ENCODE measurements around the gene CLK1. TPM values are rescaled to one million over a fixed set of nuclear protein-coding genes. Genes with fewer than 3 reads are reported as not detected.

CLK1 gene
- total and polyA plus RNA-seq, 9 of the 15 experiments (the other 6 are each of a cell fraction or from before 2014, with no cell fraction given) = 29.3 to 99.2 (median 47.0) TPM

DNA sequence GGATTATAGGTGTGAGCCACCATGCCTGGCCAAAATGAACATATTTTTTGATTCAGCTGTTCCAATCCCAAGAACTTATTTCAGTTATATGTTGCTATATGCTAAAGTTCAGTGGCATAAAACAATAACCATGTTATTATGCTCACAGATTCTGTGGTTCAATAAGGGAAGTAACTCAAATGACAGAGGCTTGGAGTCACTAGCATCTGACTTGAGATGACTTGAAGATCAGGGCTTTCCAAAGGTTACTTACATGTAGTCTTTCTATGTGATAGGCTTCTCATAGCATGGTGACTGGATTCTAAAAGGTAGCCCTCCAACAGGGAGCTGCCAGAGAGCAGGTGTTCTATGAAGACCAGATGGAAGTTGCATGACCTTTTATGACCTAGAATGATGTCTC is 17.2 kb downstream of the CLK1 start (continued):
- TF ChIP-seq, protein P1, sequence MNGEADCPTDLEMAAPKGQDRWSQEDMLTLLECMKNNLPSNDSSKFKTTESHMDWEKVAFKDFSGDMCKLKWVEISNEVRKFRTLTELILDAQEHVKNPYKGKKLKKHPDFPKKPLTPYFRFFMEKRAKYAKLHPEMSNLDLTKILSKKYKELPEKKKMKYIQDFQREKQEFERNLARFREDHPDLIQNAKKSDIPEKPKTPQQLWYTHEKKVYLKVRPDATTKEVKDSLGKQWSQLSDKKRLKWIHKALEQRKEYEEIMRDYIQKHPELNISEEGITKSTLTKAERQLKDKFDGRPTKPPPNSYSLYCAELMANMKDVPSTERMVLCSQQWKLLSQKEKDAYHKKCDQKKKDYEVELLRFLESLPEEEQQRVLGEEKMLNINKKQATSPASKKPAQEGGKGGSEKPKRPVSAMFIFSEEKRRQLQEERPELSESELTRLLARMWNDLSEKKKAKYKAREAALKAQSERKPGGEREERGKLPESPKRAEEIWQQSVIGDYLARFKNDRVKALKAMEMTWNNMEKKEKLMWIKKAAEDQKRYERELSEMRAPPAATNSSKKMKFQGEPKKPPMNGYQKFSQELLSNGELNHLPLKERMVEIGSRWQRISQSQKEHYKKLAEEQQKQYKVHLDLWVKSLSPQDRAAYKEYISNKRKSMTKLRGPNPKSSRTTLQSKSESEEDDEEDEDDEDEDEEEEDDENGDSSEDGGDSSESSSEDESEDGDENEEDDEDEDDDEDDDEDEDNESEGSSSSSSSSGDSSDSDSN (IDR thresholded peaks at IDR 0.05; ENCODE audit: borderline replicate concordance in 1 of 2, low read depth in 2 of 2, low read length in 2 of 2) = no peak
- no peak for TF ChIP-seq FOXK2 (conservative IDR thresholded peaks at IDR 0.05 in 1 of 2, IDR thresholded peaks at IDR 0.05 in 1 of 2; ENCODE audit: low read depth in 2 of 2)

DNA sequence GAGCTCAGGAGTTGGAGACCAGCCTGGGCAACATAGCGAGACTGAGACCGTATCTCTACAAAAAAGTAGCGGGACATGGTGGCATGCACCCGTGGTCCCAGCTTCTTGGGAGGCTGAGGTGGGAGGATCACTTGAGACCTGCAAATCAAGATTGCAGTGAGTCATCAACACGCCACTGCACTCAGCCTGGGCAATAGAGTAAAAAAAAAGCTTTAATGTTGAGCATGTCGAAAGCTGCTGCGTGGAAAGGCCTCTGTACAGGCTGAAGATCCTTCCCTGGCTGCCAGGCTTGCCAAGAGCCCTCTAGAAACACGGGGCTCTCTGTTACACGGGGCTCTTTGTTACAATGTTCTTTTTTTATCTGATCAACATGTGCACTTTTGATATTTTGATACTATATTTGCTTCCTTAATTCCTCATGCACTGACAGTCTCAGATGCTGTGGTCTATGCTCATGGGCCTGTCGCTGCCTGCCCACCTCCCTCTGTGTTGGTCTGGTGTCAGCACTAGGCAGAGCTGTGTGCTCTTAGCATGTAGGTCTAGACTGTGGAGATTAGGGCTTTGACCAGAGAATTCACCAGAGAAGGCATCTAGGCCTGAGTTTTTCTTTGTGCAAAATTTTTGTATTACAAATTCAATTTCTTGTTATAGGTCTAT is 18.7 kb downstream of the CLK1 start:
- intact Hi-C loops (cut with micrococcal nuclease) = no loop called here
- Histone ChIP-seq H3K27me3 (ENCODE audit: control insufficient read depth in 2 of 2, insufficient read depth in 2 of 2, low read length in 2 of 2) (no peaks in the 10 kb centered on the region), H3K36me3 (ENCODE audit: control insufficient read depth, insufficient read depth, low read length) (no peaks in the 10 kb centered on the region), H4K20me1 (replicated peaks; ENCODE audit: control insufficient read depth, insufficient read depth, low read length) (no peaks in the 10 kb centered on the region), H3K79me2 (ENCODE audit: control insufficient read depth, insufficient read depth, low read length) (no peaks in the 10 kb centered on the region), H3K4me2 (ENCODE audit: insufficient read depth, low read length) (no peak overlapping the region), H2AFZ (ENCODE audit: low read depth, low read length) (no peak overlapping the region), H3K9me3 (replicated peaks; ENCODE audit: control insufficient read depth, insufficient read depth, low read depth, low read length) (no peaks in the 10 kb centered on the region), H3K4me3 (no peak overlapping the region), H3K9ac (ENCODE audit: insufficient read depth in 1 of 2, low read depth in 2 of 2, low read length in 2 of 2) (no peak overlapping the region), H3K9me1 (ENCODE audit: control insufficient read depth, insufficient read depth, low read length) (no peaks in the 10 kb centered on the region), H3K4me1 (replicated peaks in 1 of 2; ENCODE audit: control insufficient read depth in 2 of 2, insufficient read depth in 2 of 2, low read length in 2 of 2) (peaks cover 0 to 10% of the 10 kb centered on the region in 2 experiments; a peak in 2 of 5 replicates), H3K27ac (ENCODE audit: extremely low read depth, low read depth, low read length) (no peak overlapping the region)
- no peak for DNase-seq (ENCODE audit: extremely low read depth in 1 of 4, low spot score in 3 of 4)
- POLR2A ChIA-PET = interaction anchor here (1.1 to 1.5 kb wide), 3 partner anchors 10 to 32 kb away, joined by 4 to 12 read pairs (median 5); no protein-coding TSS in a partner anchor
- in situ Hi-C loops (cut with MboI) = no loop called here
- no TSS peak for BruUV-seq (replicated peaks)
- CTCF ChIA-PET (ENCODE audit: low intra/inter-chr PET ratio) = no interaction called here
- FAIRE-seq = peak; percentile 15
- 31% methylated on average over 9 of the region's 10 CpGs for WGBS (ENCODE audit: insufficient coverage, low coverage, missing lambda C conversion rate)
- ATAC-seq = peak; percentile 21; the same call in 1 of the 3 replicates
- TF ChIP-seq EHMT2 (IDR thresholded peaks at IDR 0.05) (no peak), CREM (IDR thresholded peaks at IDR 0.05; ENCODE audit: low read depth) (no peak)
- TF ChIP-seq, protein P2, sequence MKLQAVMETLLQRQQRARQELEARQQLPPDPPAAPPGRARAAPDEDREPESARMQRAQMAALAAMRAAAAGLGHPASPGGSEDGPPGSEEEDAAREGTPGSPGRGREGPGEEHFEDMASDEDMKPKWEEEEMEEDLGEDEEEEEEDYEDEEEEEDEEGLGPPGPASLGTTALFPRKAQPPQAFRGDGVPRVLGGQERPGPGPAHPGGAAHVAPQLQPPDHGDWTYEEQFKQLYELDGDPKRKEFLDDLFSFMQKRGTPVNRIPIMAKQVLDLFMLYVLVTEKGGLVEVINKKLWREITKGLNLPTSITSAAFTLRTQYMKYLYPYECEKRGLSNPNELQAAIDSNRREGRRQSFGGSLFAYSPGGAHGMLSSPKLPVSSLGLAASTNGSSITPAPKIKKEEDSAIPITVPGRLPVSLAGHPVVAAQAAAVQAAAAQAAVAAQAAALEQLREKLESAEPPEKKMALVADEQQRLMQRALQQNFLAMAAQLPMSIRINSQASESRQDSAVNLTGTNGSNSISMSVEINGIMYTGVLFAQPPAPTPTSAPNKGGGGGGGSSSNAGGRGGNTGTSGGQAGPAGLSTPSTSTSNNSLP (IDR thresholded peaks at IDR 0.05; ENCODE audit: borderline replicate concordance, low read depth, low read length) = no peak
- TF ChIP-seq, protein P3, sequence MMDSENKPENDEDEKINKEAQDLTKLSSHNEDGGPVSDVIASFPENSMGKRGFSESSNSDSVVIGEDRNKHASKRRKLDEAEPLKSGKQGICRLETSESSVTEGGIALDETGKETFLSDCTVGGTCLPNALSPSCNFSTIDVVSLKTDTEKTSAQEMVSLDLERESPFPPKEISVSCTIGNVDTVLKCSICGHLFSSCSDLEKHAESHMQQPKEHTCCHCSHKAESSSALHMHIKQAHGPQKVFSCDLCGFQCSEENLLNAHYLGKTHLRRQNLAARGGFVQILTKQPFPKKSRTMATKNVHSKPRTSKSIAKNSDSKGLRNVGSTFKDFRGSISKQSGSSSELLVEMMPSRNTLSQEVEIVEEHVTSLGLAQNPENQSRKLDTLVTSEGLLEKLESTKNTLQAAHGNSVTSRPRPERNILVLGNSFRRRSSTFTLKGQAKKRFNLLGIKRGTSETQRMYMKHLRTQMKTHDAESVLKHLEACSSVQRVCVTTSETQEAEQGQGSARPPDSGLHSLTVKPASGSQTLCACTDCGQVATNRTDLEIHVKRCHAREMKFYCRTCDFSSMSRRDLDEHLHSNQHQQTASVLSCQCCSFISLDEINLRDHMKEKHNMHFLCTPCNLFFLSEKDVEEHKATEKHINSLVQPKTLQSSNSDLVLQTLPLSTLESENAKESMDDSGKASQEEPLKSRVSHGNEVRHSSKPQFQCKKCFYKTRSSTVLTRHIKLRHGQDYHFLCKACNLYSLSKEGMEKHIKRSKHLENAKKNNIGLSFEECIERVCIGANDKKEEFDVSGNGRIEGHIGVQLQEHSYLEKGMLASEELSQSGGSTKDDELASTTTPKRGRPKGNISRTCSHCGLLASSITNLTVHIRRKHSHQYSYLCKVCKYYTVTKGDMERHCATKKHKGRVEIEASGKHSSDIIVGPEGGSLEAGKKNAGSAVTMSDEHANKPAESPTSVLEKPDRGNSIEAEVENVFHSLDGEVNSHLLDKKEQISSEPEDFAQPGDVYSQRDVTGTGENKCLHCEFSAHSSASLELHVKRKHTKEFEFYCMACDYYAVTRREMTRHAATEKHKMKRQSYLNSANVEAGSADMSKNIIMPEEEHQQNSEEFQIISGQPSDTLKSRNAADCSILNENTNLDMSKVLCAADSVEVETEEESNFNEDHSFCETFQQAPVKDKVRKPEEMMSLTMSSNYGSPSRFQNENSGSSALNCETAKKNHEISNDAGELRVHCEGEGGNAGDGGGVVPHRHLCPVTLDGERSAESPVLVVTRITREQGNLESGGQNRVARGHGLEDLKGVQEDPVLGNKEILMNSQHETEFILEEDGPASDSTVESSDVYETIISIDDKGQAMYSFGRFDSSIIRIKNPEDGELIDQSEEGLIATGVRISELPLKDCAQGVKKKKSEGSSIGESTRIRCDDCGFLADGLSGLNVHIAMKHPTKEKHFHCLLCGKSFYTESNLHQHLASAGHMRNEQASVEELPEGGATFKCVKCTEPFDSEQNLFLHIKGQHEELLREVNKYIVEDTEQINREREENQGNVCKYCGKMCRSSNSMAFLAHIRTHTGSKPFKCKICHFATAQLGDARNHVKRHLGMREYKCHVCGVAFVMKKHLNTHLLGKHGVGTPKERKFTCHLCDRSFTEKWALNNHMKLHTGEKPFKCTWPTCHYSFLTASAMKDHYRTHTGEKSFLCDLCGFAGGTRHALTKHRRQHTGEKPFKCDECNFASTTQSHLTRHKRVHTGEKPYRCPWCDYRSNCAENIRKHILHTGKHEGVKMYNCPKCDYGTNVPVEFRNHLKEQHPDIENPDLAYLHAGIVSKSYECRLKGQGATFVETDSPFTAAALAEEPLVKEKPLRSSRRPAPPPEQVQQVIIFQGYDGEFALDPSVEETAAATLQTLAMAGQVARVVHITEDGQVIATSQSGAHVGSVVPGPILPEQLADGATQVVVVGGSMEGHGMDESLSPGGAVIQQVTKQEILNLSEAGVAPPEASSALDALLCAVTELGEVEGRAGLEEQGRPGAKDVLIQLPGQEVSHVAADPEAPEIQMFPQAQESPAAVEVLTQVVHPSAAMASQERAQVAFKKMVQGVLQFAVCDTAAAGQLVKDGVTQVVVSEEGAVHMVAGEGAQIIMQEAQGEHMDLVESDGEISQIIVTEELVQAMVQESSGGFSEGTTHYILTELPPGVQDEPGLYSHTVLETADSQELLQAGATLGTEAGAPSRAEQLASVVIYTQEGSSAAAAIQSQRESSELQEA (IDR thresholded peaks at IDR 0.05; ENCODE audit: low read depth) = no peak

Data from K562 (cell line).